HCT116 (cell line): ENCODE results near the gene DGKE. TPM values are rescaled to one million over a fixed set of nuclear protein-coding genes. Genes with fewer than 3 reads are reported as not detected.

Source experiments
- ATAC-seq: fragments of 200-7000 bp; cut with Tn5 transposase; 2 replicates; pipeline ENCODE4 v1.9.1; 2020; ENCODE audit warnings: mild to moderate bottlenecking, moderate library complexity
- BruUV-seq: library from RNA; stranded (reverse); fragments of 400-500 nt; replicated peaks from 2 replicates; lab custom pipeline; 2021; lab: Mats Ljungman, UMichigan
- CTCF ChIA-PET: fragments of 300-600 bp; sonication (Branson Sonifier 250); formaldehyde crosslinking; loops from one replicate; lab custom pipeline; 2021; ENCODE audit warnings: antibody characterized with exemption; lab: Charles Lee
- POLR2A ChIA-PET: fragments of 300-600, 350-600 bp; sonication (Branson Sonifier 250); formaldehyde crosslinking; loops from one replicate; lab custom pipeline; 2021; ENCODE audit warnings: antibody characterized with exemption; lab: Charles Lee
- RAD21 ChIA-PET, 2 experiments: fragments of 300-600 bp; sonication (Branson Sonifier 250); formaldehyde crosslinking; loops; one replicate each; lab custom pipeline; 2023; ENCODE audit warnings: low total read pairs in 2 of 2; ENCODE audit not compliant: uncharacterized antibody in 2 of 2, unreplicated experiment in 2 of 2, low non-redundant PET in 1 of 2; lab: Charles Lee
- DNase-seq: peaks from one replicate; pipeline ENCODE4 v3.0.0-alpha.2; 2010; ENCODE audit warnings: low read depth, low spot score
- H2AFZ ChIP-seq: fragments of 200-600 bp; shearing (Covaris generic), sonication (generic); 2 replicates; pipeline ENCODE4 v1.6.1; 2017; ENCODE audit warnings: low read depth, mixed run types, mixed read lengths, antibody characterized with exemption, low read length; ENCODE audit not compliant: poor library complexity, severe bottlenecking
- H3K27ac ChIP-seq: 2 replicates; pipeline ENCODE4 v1.5.1; 2012; ENCODE audit warnings: low read depth, low read length
- H3K27me3 ChIP-seq: fragments of 200-600 bp; sonication (generic); 2 replicates; pipeline ENCODE4 v1.6.1; 2016; ENCODE audit warnings: mixed run types, low read length, mixed read lengths; ENCODE audit not compliant: insufficient read depth
- H3K36me3 ChIP-seq, 2 experiments: fragments of 200-500 bp in 1 of 2; fragments of 200-600 bp in 1 of 2; sonication (Bioruptor generic) in 1 of 2; sonication (generic) in 1 of 2; 2 replicates each; pipeline versions ENCODE4 v1.5.1 to v1.6.1; 2014 to 2016; ENCODE audit warnings: low read length in 2 of 2, inconsistent platforms in 1 of 2, mixed read lengths in 1 of 2, mixed run types in 1 of 2; ENCODE audit not compliant: insufficient read depth in 2 of 2, control insufficient read depth in 1 of 2
- H3K4me1 ChIP-seq, 2 experiments: fragments of 200-600 bp in 1 of 2; sonication (generic) in 1 of 2; 2 replicates each; pipeline versions ENCODE4 v1.5.1 to v1.6.1; 2012 to 2017; ENCODE audit warnings: low read length in 2 of 2, inconsistent platforms in 1 of 2, mild to moderate bottlenecking in 1 of 2, mixed read lengths in 1 of 2, mixed run types in 1 of 2, moderate library complexity in 1 of 2; ENCODE audit not compliant: insufficient read depth in 2 of 2, control insufficient read depth in 1 of 2
- H3K4me2 ChIP-seq: fragments of 200-600 bp; sonication (generic); 2 replicates; pipeline ENCODE4 v1.6.1; 2017; ENCODE audit warnings: mixed run types, low read length, mixed read lengths
- H3K4me3 ChIP-seq, 2 experiments: fragments of 200-600 bp in 1 of 2; sonication (generic) in 1 of 2; replicated peaks in 1 of 2; 2 replicates each; pipeline ENCODE4 v1.5.1; 2011 to 2016; ENCODE audit warnings: low read length in 2 of 2, control low read depth in 1 of 2, low read depth in 1 of 2, mild to moderate bottlenecking in 1 of 2, mixed read lengths in 1 of 2, mixed run types in 1 of 2
- H3K79me2 ChIP-seq: fragments of 200-600 bp; sonication (generic); 2 replicates; pipeline ENCODE4 v1.6.1; 2017; ENCODE audit warnings: mild to moderate bottlenecking, mixed run types, low read length, moderate library complexity, mixed read lengths; ENCODE audit not compliant: insufficient read depth
- H3K9ac ChIP-seq: fragments of 200-600 bp; sonication (generic); 2 replicates; pipeline ENCODE4 v1.6.1; 2016; ENCODE audit warnings: low read length, mixed read lengths
- H3K9me2 ChIP-seq: fragments of 200-600 bp; sonication (generic), shearing (Covaris generic); 2 replicates; pipeline ENCODE4 v1.6.1; 2017; ENCODE audit warnings: mixed run types, mild to moderate bottlenecking, moderate library complexity; ENCODE audit not compliant: insufficient read depth
- H3K9me3 ChIP-seq, 2 experiments: fragments of 200-500 bp in 1 of 2; fragments of 200-600 bp in 1 of 2; sonication (Bioruptor generic) in 1 of 2; sonication (generic) in 1 of 2; 2 replicates each; pipeline ENCODE4 v1.6.1; 2014 to 2017; ENCODE audit warnings: low read length in 2 of 2, mixed read lengths in 2 of 2, inconsistent platforms in 1 of 2, low read depth in 1 of 2, mild to moderate bottlenecking in 1 of 2, mixed run types in 1 of 2, moderate library complexity in 1 of 2; ENCODE audit not compliant: control insufficient read depth in 1 of 2, insufficient read depth in 1 of 2
- H4K20me1 ChIP-seq: fragments of 200-600 bp; sonication (generic), shearing (Covaris generic); 2 replicates; pipeline ENCODE4 v1.6.1; 2017; ENCODE audit warnings: mixed run types, mild to moderate bottlenecking, moderate library complexity; ENCODE audit not compliant: insufficient read depth
- CEBPB ChIP-seq: IDR thresholded peaks from 2 replicates; pipeline ENCODE4 v1.6.1; 2012; ENCODE audit warnings: low read depth
- EGR1 ChIP-seq: IDR thresholded peaks from 2 replicates; pipeline ENCODE4 v1.6.1; 2012; ENCODE audit warnings: low read depth
- ELF1 ChIP-seq: IDR thresholded peaks from 2 replicates; pipeline ENCODE4 v1.6.1; 2012; ENCODE audit warnings: low read depth, borderline replicate concordance
- EZH2 ChIP-seq: fragments of 200-600 bp; sonication (generic); IDR thresholded peaks from 2 replicates; pipeline ENCODE4 v1.6.1; 2017; ENCODE audit warnings: antibody characterized with exemption, mixed run types
- EZH2phosphoT487 ChIP-seq: fragments of 200-600 bp; IDR thresholded peaks from 2 replicates; pipeline ENCODE4 v1.6.1; 2018; ENCODE audit warnings: antibody characterized with exemption, borderline replicate concordance
- FOSL1 ChIP-seq: IDR thresholded peaks from 2 replicates; pipeline ENCODE4 v1.6.1; 2012; ENCODE audit warnings: low read depth
- JUND ChIP-seq: IDR thresholded peaks from 2 replicates; pipeline ENCODE4 v1.6.1; 2012
- MAX ChIP-seq: IDR thresholded peaks from 2 replicates; pipeline ENCODE4 v1.6.1; 2012
- SIN3A ChIP-seq: IDR thresholded peaks from 2 replicates; pipeline ENCODE4 v1.6.1; 2012; ENCODE audit warnings: low read depth
- SP1 ChIP-seq: IDR thresholded peaks from 2 replicates; pipeline ENCODE4 v1.6.1; 2012; ENCODE audit warnings: low read depth
- TCF7L2 ChIP-seq: IDR thresholded peaks from 2 replicates; pipeline ENCODE4 v1.7.0; 2011; ENCODE audit warnings: borderline replicate concordance, inconsistent platforms; ENCODE audit not compliant: insufficient read depth, insufficient read length; ENCODE audit errors: extremely low read depth
- YY1 ChIP-seq: IDR thresholded peaks from 2 replicates; pipeline ENCODE4 v1.6.1; 2011; ENCODE audit warnings: low read length, low read depth, moderate library complexity, mild to moderate bottlenecking; ENCODE audit not compliant: insufficient replicate concordance; ENCODE audit errors: extremely low read depth
- ZBTB33 ChIP-seq: IDR thresholded peaks from 2 replicates; pipeline ENCODE4 v1.6.1; 2011; ENCODE audit warnings: mild to moderate bottlenecking, low read length, moderate library complexity; ENCODE audit not compliant: insufficient replicate concordance; ENCODE audit errors: extremely low read depth
- ZFX ChIP-seq: fragments of 450-650 bp; IDR thresholded peaks from 2 replicates; pipeline ENCODE4 v1.6.1; 2017
- ZNF274 ChIP-seq: fragments of 200-500 bp; sonication (Bioruptor generic); IDR thresholded peaks from 2 replicates; pipeline ENCODE4 v1.6.1; 2014; ENCODE audit warnings: mild to moderate bottlenecking, low read depth, low read length, inconsistent platforms
- intact Hi-C: fragments of 100-400 bp; cut with micrococcal nuclease; formaldehyde crosslinking; loops from 2 replicates; pipeline ENCODE4 v1.10.0; 2022
- total RNA-seq: library from RNA; stranded (reverse); gene quantifications from one replicate; pipeline ENCODE4 v1.2.1, GENCODE V29; 2021; ENCODE audit not compliant: unreplicated experiment

DGKE gene
- total RNA-seq, 1 experiment from 2014 or later, result 5.2 TPM

GRCh38 chr17:56831369-56832095, 2.4 kb upstream of the DGKE start:
- no peak overlapping the region for H3K4me2 ChIP-seq

GRCh38 chr17:56832446-56832845, 1.5 kb upstream of the DGKE start:
- peak overlapping the region; percentile 83 for H3K4me2 ChIP-seq
- POLR2A ChIA-PET, result no interaction called here
- H2AFZ ChIP-seq, result no peak overlapping the region
- no peak for DNase-seq
- no peaks in the 10 kb centered on the region for H3K9me2 ChIP-seq
- no peaks in the 10 kb centered on the region for H3K36me3 ChIP-seq
- no peaks in the 10 kb centered on the region for H4K20me1 ChIP-seq
- no peaks in the 10 kb centered on the region for H3K27me3 ChIP-seq
- RAD21 ChIA-PET, result interaction anchor here in 1 of 2 experiments (0.9 kb wide), 1 partner anchor 13 kb away, joined by 3 read pairs; no protein-coding TSS in a partner anchor
- CTCF ChIA-PET, result no interaction called here
- intact Hi-C loops, result loop anchor here (10.0 kb wide), 1 partner anchor 252 kb away; the partner anchor contains the start of gene AKAP1
- peak overlapping the region; percentile 63 to 65 for H3K4me3 ChIP-seq
- H3K9me3 ChIP-seq, result no peaks in the 10 kb centered on the region
- H3K79me2 ChIP-seq, result no peaks in the 10 kb centered on the region
- H3K4me1 ChIP-seq, result peaks cover 9 to 21% of the 10 kb centered on the region in 2 experiments
- BruUV-seq, result no TSS peak
- H3K27ac ChIP-seq, result no peak overlapping the region
- peak overlapping the region; percentile 65; the same call in 1 of the 2 replicates for H3K9ac ChIP-seq
- TF ChIP-seq SIN3A (no peak), EGR1 (no peak), YY1 (no peak), ZFX (no peak), TCF7L2 (no peak), FOSL1 (no peak), EZH2phosphoT487 (no peak), ZNF274 (no peak), SP1 (no peak), EZH2 (no peak), ZBTB33 (no peak), JUND (no peak), CEBPB (no peak), MAX (no peak), ELF1 (no peak)
- TF ChIP-seq, all 23 proteins: peak for 0
- ATAC-seq, result no peak

More at GRCh38 chr17:56831369-56832095, 2.4 kb upstream of the DGKE start:
- no peaks in the 10 kb centered on the region for H4K20me1 ChIP-seq
- no peaks in the 10 kb centered on the region for H3K27me3 ChIP-seq
- H3K79me2 ChIP-seq, result no peaks in the 10 kb centered on the region
- no peak for ATAC-seq
- no peaks in the 10 kb centered on the region for H3K9me3 ChIP-seq
- BruUV-seq, result no TSS peak
- no peaks in the 10 kb centered on the region for H3K9me2 ChIP-seq
- DNase-seq, result no peak
- CTCF ChIA-PET, result no interaction called here
- H3K9ac ChIP-seq, result no peak overlapping the region
- RAD21 ChIA-PET, result no interaction called here
- intact Hi-C loops, result loop anchor here (10.0 kb wide), 1 partner anchor 253 kb away; the partner anchor contains the start of gene AKAP1
- no peak for TF ChIP-seq SIN3A
- no peak overlapping the region for H2AFZ ChIP-seq
- no peak overlapping the region for H3K4me3 ChIP-seq
- no peaks in the 10 kb centered on the region for H3K36me3 ChIP-seq
- peaks cover 9 to 21% of the 10 kb centered on the region in 2 experiments for H3K4me1 ChIP-seq
- POLR2A ChIA-PET, result no interaction called here
- H3K27ac ChIP-seq, result no peak overlapping the region
